Stimulated activated CD8-positive, alpha-beta memory T cell treated with anti-CD3 and anti-CD28 coated beads, Interleukin-2, amount 100 ng/mL, for 1 hour (primary cell): ENCODE measurements around the gene RGPD5.
"Not testable (repeated sequence)": the region's sequence is repeated elsewhere in the genome, so short reads cannot be mapped to it uniquely, and the experiment has no call there.

Source experiments
- DNase-seq, 2 donors: peaks; one replicate each; pipeline ENCODE4 v3.0.0-alpha.2; 2020; ENCODE audit warnings: low read depth in 2 of 2

RGPD5 gene

DNA sequence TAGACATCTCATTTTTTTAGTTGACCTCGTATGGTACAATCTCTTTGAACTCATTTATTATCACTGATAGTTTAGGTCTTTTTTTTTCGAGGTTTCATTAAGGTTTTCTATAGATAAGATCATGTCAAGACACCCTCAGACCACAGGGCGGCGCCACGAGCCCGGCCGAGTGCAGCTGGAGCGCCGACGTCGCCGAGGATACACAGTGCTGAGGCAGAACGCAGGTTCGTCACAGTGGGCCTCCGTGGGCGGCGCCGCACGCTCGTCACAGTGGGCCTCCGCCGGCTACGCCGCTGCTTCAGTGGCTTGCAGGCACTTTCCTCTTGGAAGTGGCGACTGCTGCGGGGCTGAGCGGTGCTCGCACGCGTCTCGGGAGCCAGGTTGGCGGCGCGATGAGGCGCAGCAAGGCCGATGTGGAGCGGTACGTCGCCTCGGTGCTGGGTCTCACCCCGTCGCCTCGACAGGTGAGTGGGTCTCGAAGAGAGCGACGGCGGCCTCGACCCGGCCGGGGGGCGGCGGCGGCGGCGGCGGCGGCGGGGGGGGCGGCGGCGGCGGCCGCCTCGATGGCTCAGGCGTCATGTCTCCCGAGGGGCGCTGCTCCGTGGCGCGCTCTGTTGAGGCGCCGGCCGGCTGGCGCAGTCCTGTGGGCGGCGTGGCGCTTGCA lies at the start of gene RGPD5:
TSS of gene RGPD5 (plus strand) at position 232 of the 664 bp plus-strand sequence. CDS start at position 393, 161 bp downstream.
- not testable (repeated sequence) for DNase-seq

DNA sequence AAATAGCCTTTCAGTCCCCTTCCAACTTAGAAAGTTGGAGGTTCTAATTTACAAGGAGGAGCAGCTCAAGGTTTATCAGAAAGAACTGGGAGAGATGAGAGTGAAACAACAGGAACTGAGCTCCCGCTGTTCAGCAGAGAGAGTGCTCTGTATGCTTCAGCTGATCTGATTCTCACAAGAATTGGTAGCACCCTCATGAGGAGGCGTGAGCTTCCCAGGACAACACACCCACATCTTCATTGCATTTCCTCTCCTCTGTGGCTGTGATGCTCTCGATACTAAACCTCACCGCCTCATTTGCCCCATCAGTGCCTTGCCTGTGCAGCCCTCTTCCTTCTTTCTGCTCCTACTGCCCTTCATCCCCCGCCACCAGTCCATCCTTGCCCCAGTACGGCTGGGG lies 42.5 kb upstream of the RGPD5 start:
- not testable (repeated sequence) for DNase-seq

DNA sequence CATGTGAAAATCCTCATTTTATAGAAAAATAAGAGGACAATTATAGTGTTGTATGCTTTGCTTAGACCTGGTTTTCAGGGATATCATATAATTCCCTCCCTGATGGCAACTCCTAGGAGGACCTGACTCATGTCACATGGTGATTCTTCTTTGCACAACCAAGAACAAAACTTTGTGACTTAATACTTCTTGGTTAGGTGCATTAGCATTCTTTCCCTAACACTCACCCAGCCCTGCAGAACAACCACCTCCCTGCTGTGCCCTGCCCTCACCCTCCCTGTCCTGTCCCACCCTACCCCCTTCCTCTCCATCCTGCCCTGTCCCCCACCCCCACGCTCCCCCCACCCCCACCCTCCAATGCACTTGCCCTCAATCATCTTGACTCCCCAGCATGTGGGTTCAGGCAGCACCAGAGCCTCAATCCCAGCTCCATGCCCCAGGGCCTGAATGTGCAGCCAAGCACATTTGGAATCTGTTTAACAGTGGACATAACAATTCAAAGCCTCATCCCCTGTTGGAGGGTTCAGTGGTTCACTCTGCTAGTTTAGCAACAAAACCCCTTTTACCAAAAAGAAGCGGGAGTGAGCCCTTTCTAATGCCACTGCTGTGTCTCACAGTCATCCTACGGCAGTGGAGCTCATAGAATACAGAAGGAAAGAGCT lies 36.8 kb upstream of the RGPD5 start:
- DNase-seq, result not testable (repeated sequence)

DNA sequence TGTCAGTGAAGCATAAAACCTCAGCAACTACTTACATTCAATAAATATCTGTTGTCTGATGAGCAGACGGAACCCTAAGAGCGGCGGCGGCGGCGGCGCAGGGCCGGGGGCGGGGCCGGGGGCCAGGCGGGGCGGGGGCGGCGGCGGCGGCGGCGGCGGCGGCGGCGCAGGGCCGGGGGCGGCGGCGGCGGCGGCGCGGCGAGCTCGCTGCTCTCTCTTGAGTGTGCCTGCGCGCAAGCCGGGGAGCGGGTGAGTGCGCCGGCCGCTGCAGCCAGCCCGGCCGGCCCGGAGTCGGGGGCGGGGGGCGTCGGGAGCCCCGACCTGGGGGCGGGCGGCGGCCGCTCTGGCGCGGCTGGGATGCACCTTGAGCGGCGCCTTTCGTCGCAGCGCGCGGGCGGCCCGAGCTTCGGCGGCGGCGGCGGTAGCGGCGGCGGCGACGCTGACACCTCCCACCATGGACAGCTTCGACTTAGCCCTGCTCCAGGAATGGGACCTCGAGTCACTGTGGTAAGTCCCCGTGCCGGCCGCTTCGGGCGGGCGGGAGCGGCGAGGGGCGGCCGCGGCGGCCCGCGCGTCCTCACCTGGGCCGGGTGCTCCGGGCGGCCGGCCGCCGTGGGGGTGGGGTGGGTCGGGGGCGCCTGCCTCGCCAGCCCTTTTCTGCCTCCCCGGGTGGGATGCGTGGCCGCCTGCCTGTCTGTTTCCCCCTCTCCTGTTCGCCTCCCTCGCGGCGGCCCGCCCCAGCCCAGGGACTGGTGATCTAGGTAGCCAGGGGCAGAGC lies 33.7 kb upstream of the RGPD5 start:
- not testable (repeated sequence) for DNase-seq

DNA sequence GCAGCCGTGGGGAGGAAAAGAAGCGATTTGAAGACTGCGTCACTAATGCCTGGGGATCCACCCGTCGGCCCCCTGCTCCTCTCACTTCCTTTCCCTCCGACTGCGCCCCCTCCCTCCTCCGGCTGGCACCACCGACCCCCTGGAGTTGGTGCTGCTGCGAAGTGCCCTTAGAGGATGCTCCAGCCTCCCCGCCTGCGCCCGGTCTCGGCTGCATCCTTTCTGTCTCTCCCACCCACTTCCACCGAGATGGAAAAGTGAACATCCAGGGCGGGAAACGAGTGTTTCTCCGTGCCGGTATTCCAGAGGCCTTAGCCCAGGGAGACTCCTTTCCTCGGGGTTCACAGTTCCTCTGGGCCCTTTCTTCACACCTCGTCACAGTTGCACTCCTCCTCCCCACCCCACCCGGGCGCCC lies 33.1 kb upstream of the RGPD5 start:
- DNase-seq, result not testable (repeated sequence)

GRCh38 chr2:109761976-109762375 lies 32.1 kb upstream of the RGPD5 start:
- DNase-seq, result not testable (repeated sequence)

DNA sequence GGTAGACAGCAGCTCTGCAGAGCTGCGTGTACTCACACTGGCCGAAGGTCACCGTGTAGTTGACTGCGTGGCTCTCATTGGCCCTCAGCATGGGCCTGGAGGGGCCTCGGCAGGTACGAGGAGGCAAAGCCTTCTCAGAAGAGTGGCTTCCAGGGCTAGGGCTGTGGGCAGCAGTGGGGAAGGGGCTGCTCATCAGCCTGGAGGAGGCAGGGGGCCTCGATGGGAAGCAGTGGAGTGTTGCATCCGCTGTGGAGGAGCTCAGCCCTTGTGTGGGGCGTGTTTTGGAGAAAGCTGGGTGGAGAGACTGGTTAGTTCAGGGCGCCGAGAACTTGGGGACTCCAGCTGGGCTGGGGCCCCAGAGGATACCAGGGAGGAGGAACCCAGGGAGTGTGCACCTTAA lies 28.0 kb upstream of the RGPD5 start:
- DNase-seq, result not testable (repeated sequence)

- not testable (repeated sequence) for DNase-seq
Measured at GRCh38 chr2:109766886-109767578, 27.1 kb upstream of the RGPD5 start.

DNA sequence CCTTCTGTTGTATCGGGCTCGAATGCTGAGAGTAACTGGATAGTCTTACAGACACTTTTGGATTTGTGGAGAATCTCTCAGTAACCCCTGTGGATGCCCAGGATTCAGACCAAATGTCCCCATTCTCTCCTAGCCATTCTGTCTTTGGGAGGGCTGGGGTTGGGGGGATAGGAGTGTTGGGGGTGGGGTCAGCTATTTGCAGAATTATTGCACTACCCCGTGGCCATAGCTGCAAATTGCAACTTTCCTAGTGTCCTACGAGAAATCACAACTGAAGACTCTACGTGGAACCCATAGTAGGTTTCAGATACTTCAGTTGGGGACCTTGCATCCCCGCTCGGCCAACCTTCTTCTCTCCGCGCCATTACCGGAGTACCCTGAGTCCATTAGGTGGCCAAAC lies 25.2 kb upstream of the RGPD5 start:
- not testable (repeated sequence) for DNase-seq

DNA sequence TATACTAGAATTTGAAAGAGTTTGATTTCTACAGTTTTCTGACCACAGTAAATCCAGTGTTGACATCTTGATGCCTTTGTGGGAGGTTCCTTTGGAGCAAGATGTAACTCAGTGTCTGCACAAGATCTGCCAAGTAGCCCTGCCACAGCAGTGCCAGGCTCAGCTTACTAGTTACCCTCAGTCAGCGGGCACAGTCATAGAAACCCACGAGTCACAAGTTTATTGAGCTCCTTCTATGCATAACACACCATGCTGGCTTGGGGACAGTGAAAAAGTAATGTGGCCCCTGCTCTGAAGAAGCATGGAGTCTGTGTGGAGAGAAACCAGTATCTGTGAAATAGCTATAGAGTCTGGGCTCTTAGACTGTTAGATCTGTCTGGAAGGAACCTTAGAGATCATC lies 15.0 kb upstream of the RGPD5 start:
- DNase-seq, result not testable (repeated sequence)

- DNase-seq, result not testable (repeated sequence)
Measured at GRCh38 chr2:109781147-109781816, 12.8 kb upstream of the RGPD5 start.

DNA sequence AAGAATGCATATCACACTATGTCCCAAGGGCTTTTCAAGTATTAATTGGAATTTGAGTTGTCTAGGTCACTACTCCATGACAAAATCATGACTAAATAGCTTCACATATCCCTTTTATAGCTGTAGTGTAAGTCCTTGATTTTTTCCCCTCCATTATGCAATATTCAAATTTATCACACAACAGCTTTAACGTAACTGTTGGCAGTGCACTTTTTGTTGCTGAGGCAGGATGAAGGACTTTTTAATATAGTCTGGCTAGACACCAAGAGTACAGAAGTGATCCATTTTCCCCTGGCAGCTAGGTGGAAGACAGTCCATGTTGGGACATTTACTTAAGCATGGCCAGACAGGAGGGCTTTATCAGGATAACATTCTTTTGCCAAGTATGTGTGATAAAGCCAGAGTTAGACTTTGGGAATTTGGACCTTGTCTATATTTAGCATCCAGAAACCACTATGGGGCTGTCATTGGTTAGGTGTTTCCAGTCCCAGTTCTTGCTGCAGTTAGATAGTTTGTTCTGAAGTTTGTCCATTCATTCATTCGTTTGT lies 11.6 kb upstream of the RGPD5 start:
- not testable (repeated sequence) for DNase-seq

GRCh38 chr2:109791530-109792279 lies 2.4 kb upstream of the RGPD5 start:
- not testable (repeated sequence) for DNase-seq

GRCh38 chr2:109792659-109793058 lies 1.4 kb upstream of the RGPD5 start:
- DNase-seq, result not testable (repeated sequence)

DNA sequence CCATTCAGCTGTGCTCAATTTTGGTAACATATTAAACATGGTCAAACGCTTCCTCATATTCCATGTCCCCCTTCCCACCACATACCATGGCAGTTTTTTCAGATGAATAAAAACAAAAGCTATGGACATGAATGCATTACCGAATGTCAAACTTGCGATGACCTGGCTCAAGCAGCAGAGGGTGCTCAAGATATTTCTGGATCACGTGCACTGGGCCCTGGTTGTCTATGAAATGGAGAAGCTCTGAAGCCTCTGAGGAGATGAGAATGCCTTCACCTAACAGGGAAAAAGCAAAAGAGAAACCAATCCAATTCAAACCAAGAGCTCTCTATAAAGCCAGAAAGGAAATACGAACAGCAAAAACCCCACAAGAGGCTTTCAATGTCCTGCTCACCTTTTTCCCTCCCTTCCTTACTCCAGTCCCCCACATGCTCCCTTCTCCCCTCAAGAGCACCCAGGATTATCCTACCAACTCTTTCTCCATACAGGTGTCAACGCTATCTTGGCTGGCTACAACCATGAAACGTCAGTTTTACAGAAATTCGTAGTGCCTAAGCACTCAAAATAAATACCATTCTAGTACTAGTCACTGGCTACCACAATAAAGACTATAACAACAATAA lies 77.1 kb downstream of the RGPD5 start:
- not testable (repeated sequence) for DNase-seq

- DNase-seq, result not testable (repeated sequence)
Measured at GRCh38 chr2:109876625-109877024, 82.5 kb downstream of the RGPD5 start.

DNA sequence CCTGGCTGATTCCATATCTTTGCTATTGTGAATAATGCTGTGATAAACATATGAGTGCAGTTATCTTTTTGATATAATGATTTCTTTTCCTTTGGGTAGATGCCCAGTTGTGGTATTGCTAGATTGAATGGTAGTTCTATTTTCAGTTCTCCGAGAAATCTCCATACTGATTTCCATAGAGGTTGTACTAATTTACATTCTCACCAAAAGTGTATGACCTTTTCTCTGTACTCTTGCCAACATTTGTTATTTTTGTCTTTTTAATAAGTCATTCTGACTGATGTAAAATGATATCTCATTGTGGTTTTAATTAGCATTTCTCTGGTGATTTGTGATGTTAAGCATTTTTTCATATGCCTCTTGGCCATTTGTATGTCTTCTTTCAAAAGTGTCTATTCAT lies 88.0 kb downstream of the RGPD5 start:
- DNase-seq, result not testable (repeated sequence)

DNA sequence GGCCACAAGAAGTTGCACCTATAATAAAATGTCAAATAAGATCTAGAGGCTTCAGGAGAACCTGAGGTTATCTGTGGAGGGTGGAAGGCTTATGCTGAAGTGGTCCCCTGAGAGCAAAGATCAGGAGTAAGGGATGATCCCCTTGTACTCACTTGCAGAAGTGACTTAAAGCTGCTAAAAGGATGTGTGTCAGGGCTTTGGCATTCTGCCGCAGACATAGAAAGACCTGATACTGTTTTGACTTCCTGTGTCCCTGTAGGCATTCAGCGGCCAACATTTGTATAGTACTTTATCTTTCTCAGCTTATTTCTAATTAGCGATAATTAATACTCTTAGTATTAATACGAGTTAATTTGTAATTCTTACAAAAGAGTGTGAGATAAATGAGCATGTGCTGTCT lies 94.3 kb downstream of the RGPD5 start:
- not testable (repeated sequence) for DNase-seq

GRCh38 chr2:109889909-109890308 lies 95.8 kb downstream of the RGPD5 start:
- DNase-seq, result not testable (repeated sequence)

DNA sequence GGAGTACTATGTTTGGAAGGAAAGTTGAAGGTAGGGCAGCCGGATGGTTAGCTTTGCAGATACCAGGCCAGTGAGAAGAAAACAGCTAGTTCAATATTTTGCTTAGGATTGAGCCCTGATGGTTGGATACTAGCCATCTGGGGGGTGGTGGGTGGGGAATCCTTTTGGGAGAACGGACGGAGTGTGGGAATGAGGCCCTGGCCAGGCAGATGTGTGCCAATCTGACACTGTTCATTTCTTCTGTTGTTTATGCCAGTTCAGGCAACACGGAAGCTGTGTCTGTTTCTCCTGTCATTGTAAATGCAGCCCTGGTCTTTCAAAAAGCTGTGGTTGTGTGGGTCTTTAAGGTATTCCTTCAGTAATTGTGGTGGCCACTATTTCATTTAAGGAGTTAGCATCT lies 96.9 kb downstream of the RGPD5 start:
- DNase-seq, result not testable (repeated sequence)
